ENCODE measurements around the gene PBRM1. TPM values are rescaled to one million over a fixed set of nuclear protein-coding genes. Genes with fewer than 3 reads are reported as not detected.

PBRM1 gene
- polyA plus RNA-seq, 1 donor (not counting 4 experiments of a cell fraction or from before 2014, with no cell fraction given), result 26.0 TPM

DNA sequence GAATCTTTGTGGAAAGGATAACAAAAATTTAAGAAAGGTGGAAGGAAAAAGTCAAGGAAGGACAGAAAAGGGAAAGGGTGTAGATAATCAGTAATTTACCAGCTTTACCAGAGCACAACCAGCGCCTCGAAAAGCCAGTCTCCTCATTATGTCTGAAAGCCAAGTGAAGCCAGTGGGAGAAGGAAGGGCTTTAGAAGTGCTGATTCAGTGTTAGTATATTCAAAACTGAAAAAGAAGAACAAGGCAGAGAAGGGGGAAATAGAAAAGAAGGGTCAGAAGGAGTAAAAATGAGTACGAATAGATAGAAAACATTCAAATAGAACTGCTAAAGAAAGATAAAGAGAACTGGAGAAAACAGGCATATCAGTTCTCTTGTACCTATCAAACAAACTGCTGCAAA is 4.1 kb downstream of the PBRM1 start:
- dilution Hi-C loops (cut with MboI; ENCODE audit: extremely low pct_ligation_motif_present, low sequenced_read_pairs), result no loop called here
- Histone ChIP-seq H3K9ac (ENCODE audit: control insufficient read depth, extremely low read depth, insufficient read depth, low read length) (no peak overlapping the region), H3K27me3 (ENCODE audit: control insufficient read depth, extremely low read depth, insufficient read depth, low read length) (no peaks in the 10 kb centered on the region), H3K9me3 (ENCODE audit: control insufficient read depth, low read depth, low read length) (no peaks in the 10 kb centered on the region), H3K4me1 (ENCODE audit: control insufficient read depth, extremely low read depth, insufficient read depth, low read length) (peaks cover 25% of the 10 kb centered on the region), H3K4me2 (ENCODE audit: control insufficient read depth, extremely low read depth, insufficient read depth, low read depth, low read length) (no peak overlapping the region), H2AFZ (ENCODE audit: control insufficient read depth, low read length) (no peak overlapping the region), H3K36me3 (ENCODE audit: control insufficient read depth in 2 of 2, extremely low read depth in 1 of 2, insufficient read depth in 2 of 2, low read length in 2 of 2) (peaks cover 15 to 23% of the 10 kb centered on the region in 2 experiments), H4K20me1 (ENCODE audit: control insufficient read depth, extremely low read depth, insufficient read depth, low read length) (no peaks in the 10 kb centered on the region), H3K9me1 (ENCODE audit: control insufficient read depth, extremely low read depth, insufficient read depth, low read length) (no peaks in the 10 kb centered on the region), H3K27ac (ENCODE audit: control insufficient read depth, insufficient read depth, low read length) (peak overlapping the region; percentile 16), H3K4me3 (ENCODE audit: control insufficient read depth in 2 of 3, extremely low read depth in 1 of 3, insufficient read depth in 2 of 3, low read depth in 1 of 3, low read length in 3 of 3) (no peak overlapping the region), H3K79me2 (ENCODE audit: control insufficient read depth, insufficient read depth, low read length) (peaks cover 52% of the 10 kb centered on the region)
- FAIRE-seq, result no peak
- TF ChIP-seq, protein P1, sequence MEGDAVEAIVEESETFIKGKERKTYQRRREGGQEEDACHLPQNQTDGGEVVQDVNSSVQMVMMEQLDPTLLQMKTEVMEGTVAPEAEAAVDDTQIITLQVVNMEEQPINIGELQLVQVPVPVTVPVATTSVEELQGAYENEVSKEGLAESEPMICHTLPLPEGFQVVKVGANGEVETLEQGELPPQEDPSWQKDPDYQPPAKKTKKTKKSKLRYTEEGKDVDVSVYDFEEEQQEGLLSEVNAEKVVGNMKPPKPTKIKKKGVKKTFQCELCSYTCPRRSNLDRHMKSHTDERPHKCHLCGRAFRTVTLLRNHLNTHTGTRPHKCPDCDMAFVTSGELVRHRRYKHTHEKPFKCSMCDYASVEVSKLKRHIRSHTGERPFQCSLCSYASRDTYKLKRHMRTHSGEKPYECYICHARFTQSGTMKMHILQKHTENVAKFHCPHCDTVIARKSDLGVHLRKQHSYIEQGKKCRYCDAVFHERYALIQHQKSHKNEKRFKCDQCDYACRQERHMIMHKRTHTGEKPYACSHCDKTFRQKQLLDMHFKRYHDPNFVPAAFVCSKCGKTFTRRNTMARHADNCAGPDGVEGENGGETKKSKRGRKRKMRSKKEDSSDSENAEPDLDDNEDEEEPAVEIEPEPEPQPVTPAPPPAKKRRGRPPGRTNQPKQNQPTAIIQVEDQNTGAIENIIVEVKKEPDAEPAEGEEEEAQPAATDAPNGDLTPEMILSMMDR (optimal IDR thresholded peaks at IDR 0.05 in 1 of 3, IDR thresholded peaks at IDR 0.05 in 1 of 3, conservative IDR thresholded peaks at IDR 0.05 in 1 of 3; ENCODE audit: extremely low read depth in 1 of 3, insufficient read depth in 2 of 3, low read length in 3 of 3), result no peak
- no peak for TF ChIP-seq EZH2 (IDR thresholded peaks at IDR 0.05; ENCODE audit: low read length)
- no peak for DNase-seq (ENCODE audit: low read depth, low spot score)

DNA sequence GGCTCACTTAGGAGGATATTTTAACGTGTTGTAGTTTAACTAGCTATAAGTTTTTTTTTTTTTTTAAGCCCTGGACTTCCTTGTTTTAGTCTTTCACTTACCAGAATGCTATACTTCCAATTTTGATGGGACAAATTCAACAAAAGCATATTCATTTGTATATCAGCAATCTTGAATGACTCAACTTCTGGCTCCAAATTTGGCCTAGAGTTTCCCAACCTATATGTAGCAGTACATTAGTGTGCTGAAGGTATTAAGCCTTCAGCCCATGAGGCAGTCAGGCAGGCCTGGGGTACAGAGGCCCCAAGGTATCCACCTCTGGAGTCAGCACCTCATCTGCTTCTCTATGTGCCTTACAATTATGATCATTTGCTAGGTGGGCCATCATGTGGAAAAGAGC is 5.9 kb downstream of the PBRM1 start:
- no peak overlapping the region for H3K4me2 ChIP-seq (ENCODE audit: control insufficient read depth, extremely low read depth, insufficient read depth, low read depth, low read length)
- H2AFZ ChIP-seq (ENCODE audit: control insufficient read depth, low read length), result no peak overlapping the region
- no peaks in the 10 kb centered on the region for H3K9me3 ChIP-seq (ENCODE audit: control insufficient read depth, low read depth, low read length)
- H3K4me1 ChIP-seq (ENCODE audit: control insufficient read depth, extremely low read depth, insufficient read depth, low read length), result peaks cover 25% of the 10 kb centered on the region
- no peak overlapping the region for H3K9ac ChIP-seq (ENCODE audit: control insufficient read depth, extremely low read depth, insufficient read depth, low read length)
- no peak overlapping the region for H3K4me3 ChIP-seq (ENCODE audit: control insufficient read depth in 2 of 3, extremely low read depth in 1 of 3, insufficient read depth in 2 of 3, low read depth in 1 of 3, low read length in 3 of 3)
- peaks cover 17 to 25% of the 10 kb centered on the region in 2 experiments for H3K36me3 ChIP-seq (ENCODE audit: control insufficient read depth in 2 of 2, extremely low read depth in 1 of 2, insufficient read depth in 2 of 2, low read length in 2 of 2)
- H3K27ac ChIP-seq (ENCODE audit: control insufficient read depth, insufficient read depth, low read length), result peak overlapping the region; percentile 71
- H3K9me1 ChIP-seq (ENCODE audit: control insufficient read depth, extremely low read depth, insufficient read depth, low read length), result no peaks in the 10 kb centered on the region
- no peaks in the 10 kb centered on the region for H3K27me3 ChIP-seq (ENCODE audit: control insufficient read depth, extremely low read depth, insufficient read depth, low read length)
- no peak for TF ChIP-seq EZH2 (IDR thresholded peaks at IDR 0.05; ENCODE audit: low read length)
- TF ChIP-seq, protein P1 (optimal IDR thresholded peaks at IDR 0.05 in 1 of 3, IDR thresholded peaks at IDR 0.05 in 1 of 3, conservative IDR thresholded peaks at IDR 0.05 in 1 of 3; ENCODE audit: extremely low read depth in 1 of 3, insufficient read depth in 2 of 3, low read length in 3 of 3), result no peak
- dilution Hi-C loops (cut with MboI; ENCODE audit: extremely low pct_ligation_motif_present, low sequenced_read_pairs), result no loop called here
- peaks cover 38% of the 10 kb centered on the region for H3K79me2 ChIP-seq (ENCODE audit: control insufficient read depth, insufficient read depth, low read length)
- H4K20me1 ChIP-seq (ENCODE audit: control insufficient read depth, extremely low read depth, insufficient read depth, low read length), result no peaks in the 10 kb centered on the region
- FAIRE-seq (no peak), DNase-seq (ENCODE audit: low read depth, low spot score) (no peak)

All from keratinocyte (primary cell).